ENCODE measurements around the gene FOXJ3.

GRCh38 chr1:42136466-42136865 is 198.6 kb downstream of the FOXJ3 start:
- TF ChIP-seq YY1 (IDR thresholded peaks at IDR 0.05; ENCODE audit: insufficient read depth, insufficient read length) (no peak), SUZ12 (IDR thresholded peaks at IDR 0.05; ENCODE audit: extremely low read depth, insufficient read depth, insufficient read length) (no peak), ZNF274 (IDR thresholded peaks at IDR 0.05; ENCODE audit: low read depth, low read length) (no peak)
